Measurements from ENCODE around the gene PNPLA5. TPM values are rescaled to one million over a fixed set of nuclear protein-coding genes. Genes with fewer than 3 reads are reported as not detected.

The PNPLA5 gene
- total and polyA plus RNA-seq, 4 donors = not detected

- H3K4me1 ChIP-seq (ENCODE audit: control insufficient read depth in 4 of 4, insufficient read depth in 4 of 4, low read length in 3 of 4) = no peaks in the 10 kb centered on the region
- H3K36me3 ChIP-seq (ENCODE audit: control insufficient read depth in 4 of 4, insufficient read depth in 3 of 4, low read depth in 1 of 4, low read length in 3 of 4) = no peaks in the 10 kb centered on the region
- no peak overlapping the region for H3K9ac ChIP-seq (ENCODE audit: low read depth in 1 of 2, low read length in 2 of 2)
- no peak for DNase-seq (ENCODE audit: low spot score)
- 59% methylated on average over 7 of the region's 7 CpGs for WGBS
- H3K27ac ChIP-seq (ENCODE audit: low read depth in 1 of 2, low read length in 2 of 2) = no peak overlapping the region
- H3K4me3 ChIP-seq (ENCODE audit: low read depth in 1 of 3, low read length in 3 of 3) = no peak overlapping the region
- no peaks in the 10 kb centered on the region for H3K27me3 ChIP-seq (ENCODE audit: control insufficient read depth in 4 of 4, insufficient read depth in 4 of 4, low read length in 3 of 4)
- H3K9me3 ChIP-seq (ENCODE audit: control insufficient read depth in 4 of 4, low read length in 3 of 4) = no peaks in the 10 kb centered on the region
- TF ChIP-seq REST (IDR thresholded peaks at IDR 0.05) (no peak), ATF3 (IDR thresholded peaks at IDR 0.05) (no peak), ZBTB33 (IDR thresholded peaks at IDR 0.05) (no peak), FOXA2 (IDR thresholded peaks at IDR 0.05) (no peak), HNF4G (IDR thresholded peaks at IDR 0.05) (no peak), TAF1 (conservative IDR thresholded peaks at IDR 0.05) (no peak), GABPA (IDR thresholded peaks at IDR 0.05 in 1 of 2, conservative IDR thresholded peaks at IDR 0.05 in 1 of 2) (no peak), SP1 (IDR thresholded peaks at IDR 0.05) (no peak), RXRA (IDR thresholded peaks at IDR 0.05) (no peak), YY1 (IDR thresholded peaks at IDR 0.05) (no peak), FOXA1 (IDR thresholded peaks at IDR 0.05) (no peak), RAD21 (IDR thresholded peaks at IDR 0.05) (no peak), HNF4A (conservative IDR thresholded peaks at IDR 0.05) (no peak), JUND (IDR thresholded peaks at IDR 0.05) (no peak), MAX (IDR thresholded peaks at IDR 0.05) (no peak), EGR1 (IDR thresholded peaks at IDR 0.05; ENCODE audit: low read depth in 2 of 2) (no peak), CTCF (IDR thresholded peaks at IDR 0.05; ENCODE audit: low read depth, low read length, missing input control) (no peak), NR2F2 (IDR thresholded peaks at IDR 0.05) (no peak)
These were observed 13.9 kb upstream of the PNPLA5 start for GRCh38 chr22:43905681-43906080.

All from liver (tissue), 9 donors.